ENCODE results near the gene ARHGEF3. TPM values are rescaled to one million over a fixed set of nuclear protein-coding genes. Genes with fewer than 3 reads are reported as not detected.

The ARHGEF3 gene, protein sequence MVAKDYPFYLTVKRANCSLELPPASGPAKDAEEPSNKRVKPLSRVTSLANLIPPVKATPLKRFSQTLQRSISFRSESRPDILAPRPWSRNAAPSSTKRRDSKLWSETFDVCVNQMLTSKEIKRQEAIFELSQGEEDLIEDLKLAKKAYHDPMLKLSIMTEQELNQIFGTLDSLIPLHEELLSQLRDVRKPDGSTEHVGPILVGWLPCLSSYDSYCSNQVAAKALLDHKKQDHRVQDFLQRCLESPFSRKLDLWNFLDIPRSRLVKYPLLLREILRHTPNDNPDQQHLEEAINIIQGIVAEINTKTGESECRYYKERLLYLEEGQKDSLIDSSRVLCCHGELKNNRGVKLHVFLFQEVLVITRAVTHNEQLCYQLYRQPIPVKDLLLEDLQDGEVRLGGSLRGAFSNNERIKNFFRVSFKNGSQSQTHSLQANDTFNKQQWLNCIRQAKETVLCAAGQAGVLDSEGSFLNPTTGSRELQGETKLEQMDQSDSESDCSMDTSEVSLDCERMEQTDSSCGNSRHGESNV
- total RNA-seq (2014; rRNA removed; shearing (Covaris generic); ENCODE audit: low replicate concordance): 0.27 and 0.49 TPM in 2 replicates

DNA sequence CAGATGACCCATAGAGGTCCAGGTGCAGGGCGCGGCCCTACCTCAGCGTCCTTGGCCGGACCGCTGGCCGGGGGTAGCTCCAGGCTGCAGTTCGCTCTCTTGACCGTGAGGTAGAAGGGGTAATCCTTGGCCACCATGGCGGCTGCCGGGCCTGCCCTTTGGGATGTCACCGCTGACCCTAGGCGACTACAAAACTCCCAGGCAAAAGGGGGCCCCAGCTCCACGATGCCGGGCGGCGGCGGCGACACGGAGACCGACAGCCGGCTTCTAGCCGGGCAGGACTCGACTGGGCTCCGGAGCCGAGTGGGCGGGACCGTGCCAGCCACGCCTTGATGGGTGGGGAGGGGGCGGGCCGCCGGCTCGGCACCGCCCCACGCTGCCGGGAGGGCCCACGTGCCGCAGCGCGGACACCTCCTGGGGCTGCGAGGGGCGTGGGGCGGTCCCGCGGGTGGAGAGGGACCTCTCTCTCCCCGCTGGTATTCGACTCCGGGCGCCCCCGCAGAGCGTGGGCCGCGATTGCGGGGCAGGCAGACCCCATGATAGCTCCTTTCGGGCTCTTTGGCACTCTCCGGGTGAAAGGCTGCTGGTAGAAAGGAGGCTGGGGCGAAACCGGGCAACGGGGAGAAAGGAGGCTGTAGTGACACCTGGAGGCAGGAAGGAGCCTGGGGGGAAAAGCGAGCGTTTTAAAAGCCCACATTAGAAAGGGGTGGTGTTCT is at the start of gene ARHGEF3:
Gene ARHGEF3, minus strand, starts transcription at position 288 of the 716 bp plus-strand sequence. Its CDS starts 151 bp downstream, at position 137.
- Histone ChIP-seq H3K27me3 (no peaks in the 10 kb centered on the region), H3K4me3 (peak within 1 kb of the TSS; percentile 53), H3K36me3 (no peaks in the 10 kb centered on the region), H3K9me3 (no peaks in the 10 kb centered on the region)
- peak; percentile 66 for DNase-seq

DNA sequence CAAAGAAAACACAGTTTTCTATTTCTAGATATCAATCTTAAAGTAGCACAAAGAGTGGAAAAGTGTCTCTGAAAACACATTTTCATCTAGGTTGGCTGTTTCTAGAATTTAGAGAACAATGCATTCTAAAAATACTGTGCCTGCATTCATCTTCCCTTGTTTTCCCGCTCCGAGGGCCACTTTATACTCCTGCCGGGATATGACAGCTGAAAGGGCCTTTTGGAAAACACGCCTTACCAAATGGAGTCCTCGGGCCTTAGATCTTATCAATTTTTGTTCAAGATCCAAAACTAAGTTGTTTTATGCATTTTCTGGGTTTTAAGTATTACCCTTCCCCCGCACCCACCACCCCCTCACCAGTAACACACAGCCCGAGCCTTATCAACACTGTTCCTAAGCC is 47.9 kb upstream of the ARHGEF3 start:
- no peak for DNase-seq
- Histone ChIP-seq H3K9me3 (no peaks in the 10 kb centered on the region), H3K36me3 (no peaks in the 10 kb centered on the region), H3K27me3 (no peaks in the 10 kb centered on the region), H3K4me3 (no peak overlapping the region)

DNA sequence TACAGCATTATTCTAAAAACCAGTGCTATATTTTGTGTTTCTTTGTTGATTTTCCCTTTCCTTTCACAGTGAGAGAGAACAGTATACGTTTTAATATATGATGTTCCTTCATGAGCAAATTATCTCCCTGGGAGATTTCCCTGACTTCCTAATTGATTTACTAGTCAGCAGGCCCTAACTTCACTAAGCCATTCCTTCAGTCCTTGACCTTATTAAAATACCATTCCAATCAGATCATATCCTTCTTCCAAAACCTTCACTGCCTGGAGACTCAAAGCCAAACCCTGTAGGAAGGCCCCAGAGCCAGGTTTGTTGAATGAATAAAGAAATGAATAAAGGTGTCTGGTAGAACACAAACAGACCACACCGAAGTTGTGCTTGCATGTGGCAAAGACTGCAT is 43.8 kb upstream of the ARHGEF3 start:
- no peaks in the 10 kb centered on the region for H3K36me3 ChIP-seq
- no peak for DNase-seq

DNA sequence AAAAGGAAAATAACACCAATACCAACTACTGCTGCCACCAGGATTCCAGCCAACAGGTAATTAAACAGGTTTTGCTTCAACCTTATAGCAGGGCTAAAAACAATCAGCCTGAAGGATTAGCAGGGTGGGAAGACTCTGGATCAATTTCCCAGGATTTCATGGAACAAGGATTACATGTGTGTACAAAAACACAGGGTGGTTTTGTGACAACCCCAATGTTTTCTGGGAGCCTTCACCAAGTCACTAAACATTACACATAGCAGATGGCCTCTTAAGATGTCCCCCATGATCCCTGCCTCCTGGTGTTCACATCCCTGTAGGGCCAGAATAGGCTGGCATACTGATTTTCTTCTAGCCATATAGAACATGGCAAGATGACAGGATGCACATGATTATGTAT is 42.8 kb upstream of the ARHGEF3 start:
- Histone ChIP-seq H3K9me3 (no peaks in the 10 kb centered on the region), H3K27me3 (no peaks in the 10 kb centered on the region), H3K36me3 (no peaks in the 10 kb centered on the region), H3K4me3 (no peak overlapping the region)
- no peak for DNase-seq

More for the DNA sequence above, 43.8 kb upstream of the ARHGEF3 start:
- Histone ChIP-seq H3K27me3 (no peaks in the 10 kb centered on the region), H3K9me3 (no peaks in the 10 kb centered on the region), H3K4me3 (no peak overlapping the region)

DNA sequence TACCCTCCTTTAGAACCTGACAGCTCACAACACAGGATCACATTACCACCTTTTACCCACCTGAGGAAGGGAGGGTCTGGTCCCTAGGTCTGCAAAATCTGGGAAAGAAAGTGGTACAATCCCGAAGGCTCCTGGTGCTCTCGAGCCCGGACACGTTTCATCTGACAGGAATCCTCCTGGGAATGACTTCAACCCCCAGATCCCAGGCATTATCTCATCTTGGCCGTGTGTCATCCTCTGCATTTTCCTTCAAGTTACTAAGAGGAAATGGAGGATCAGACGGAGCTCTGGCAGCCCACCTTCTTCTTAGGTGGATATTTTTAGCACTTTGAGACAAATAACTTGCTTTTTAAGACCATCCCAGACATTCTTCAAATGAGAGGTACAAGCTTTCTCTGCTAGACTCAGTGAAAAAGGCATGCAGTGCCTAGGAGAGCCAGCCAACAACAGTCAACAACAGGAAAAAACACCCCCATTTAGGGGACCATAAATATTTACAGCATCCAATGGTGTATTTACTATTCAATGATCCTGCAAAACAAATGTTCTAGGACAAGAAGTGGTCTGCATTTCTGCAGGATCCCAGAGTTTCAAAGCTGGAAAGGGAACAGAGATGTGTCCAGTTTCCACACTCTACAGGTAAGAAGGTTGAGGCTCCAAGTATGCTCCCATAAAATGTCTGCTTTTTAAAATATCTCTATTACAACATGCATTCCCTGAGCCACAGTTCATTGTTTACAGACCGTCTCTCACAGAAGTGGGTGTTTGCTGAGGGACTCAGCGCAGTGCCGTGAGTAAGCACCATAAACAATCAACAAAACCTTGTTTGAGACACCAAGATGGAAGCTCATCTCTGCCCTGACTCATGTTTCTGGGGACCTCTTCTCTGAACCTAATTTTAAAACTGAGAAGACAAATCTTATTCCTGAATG is 38.3 kb upstream of the ARHGEF3 start:
- Histone ChIP-seq H3K36me3 (no peaks in the 10 kb centered on the region), H3K9me3 (no peaks in the 10 kb centered on the region), H3K4me3 (no peak overlapping the region), H3K27me3 (no peaks in the 10 kb centered on the region)
- peak; percentile 68 for DNase-seq

DNA sequence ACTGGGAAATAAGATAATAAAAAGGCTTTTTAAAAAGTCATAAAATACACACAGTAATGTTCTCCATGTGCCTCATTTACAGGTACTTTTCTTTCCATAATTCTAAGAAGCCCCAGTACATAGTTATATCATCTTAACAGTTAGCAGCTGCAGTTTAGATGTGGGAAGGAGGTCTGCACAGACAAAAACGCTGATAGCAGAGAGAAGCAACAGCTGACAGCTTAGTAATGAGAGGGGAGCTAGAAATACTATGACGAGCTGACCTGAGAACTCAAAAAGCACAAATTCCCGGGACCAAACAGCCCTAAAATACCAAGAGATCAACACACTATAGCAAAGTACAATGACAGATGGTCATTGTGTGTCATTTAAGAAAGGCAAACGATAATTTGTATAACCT is 36.7 kb upstream of the ARHGEF3 start:
- H3K4me3 ChIP-seq: no peak overlapping the region
- no peaks in the 10 kb centered on the region for H3K36me3 ChIP-seq
- no peak for DNase-seq
- no peaks in the 10 kb centered on the region for H3K9me3 ChIP-seq
- no peaks in the 10 kb centered on the region for H3K27me3 ChIP-seq

DNA sequence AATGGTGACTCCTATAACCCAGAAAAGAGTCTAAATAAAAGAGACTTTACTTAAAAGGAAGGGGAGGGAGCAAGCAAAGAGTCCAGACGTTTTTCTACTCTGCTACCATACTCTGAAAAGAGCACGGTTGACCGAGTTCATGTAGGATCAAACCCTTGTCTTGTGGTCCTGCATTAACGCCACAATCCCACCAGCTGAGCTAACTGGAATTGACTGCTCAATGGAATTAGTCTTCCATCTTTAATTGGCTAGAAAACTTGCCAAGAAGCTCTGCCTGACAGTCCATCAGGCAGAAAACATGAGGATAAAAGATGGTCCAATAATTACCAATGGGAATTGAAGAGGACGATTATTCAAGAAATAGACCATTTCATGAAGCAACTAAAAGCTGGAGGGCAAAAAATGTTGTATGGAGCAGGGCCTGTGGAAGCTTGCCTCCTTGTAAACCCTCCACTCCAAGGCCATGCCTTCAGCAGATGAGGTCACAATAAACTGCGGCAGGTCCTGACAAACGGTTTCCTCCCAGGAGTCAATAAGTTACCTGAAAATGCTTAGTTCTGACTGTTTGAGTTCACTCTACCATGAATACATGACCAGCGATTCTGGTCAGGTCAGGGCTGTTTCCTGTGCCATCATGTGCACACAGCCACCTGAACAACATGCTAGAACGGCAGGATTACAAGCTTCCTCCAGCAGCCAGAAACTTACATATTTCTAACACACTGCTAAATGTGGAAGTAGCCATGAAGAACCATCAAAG is 35.6 kb upstream of the ARHGEF3 start:
- DNase-seq: no peak
- no peaks in the 10 kb centered on the region for H3K27me3 ChIP-seq

DNA sequence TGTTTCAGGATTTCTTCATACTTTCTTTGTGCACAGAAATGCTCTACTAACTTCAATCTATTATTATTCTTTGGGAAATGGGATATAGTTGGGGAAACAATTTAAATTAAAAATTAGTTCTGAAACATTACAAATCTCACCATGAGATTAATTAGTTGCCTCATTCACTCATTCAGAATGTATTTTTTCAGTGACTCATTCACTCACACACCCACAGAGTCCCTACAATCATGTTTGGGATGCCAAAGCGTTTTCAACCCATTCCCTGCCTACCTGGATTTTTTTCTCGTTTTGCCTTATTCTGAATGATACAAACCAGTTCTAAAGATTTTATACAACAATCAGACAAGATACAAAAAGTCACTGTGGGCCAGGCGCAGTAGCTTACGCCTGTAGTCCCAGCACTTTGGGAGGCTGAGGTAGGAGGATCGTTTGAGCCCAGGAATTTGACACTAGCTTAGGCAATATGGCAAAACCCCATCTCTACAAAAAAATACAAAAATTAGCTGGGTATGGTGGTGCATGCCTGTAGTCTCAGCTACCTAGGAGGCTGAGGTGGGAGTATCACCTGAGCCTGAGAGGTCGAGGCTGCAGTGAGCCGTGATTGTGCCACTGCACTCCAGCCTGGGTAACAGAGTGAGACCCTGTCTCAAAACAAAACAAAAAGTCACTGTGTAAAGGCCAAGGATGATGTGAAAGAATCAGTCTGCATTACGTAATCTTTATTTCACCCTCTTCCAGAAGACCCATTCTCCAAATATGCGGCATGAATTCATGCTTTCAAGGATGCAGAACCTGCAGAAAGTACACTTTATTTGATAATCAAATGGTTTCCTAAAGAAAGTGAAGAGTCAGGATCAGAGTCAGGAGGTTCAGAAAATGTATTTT is 34.8 kb upstream of the ARHGEF3 start:
- Histone ChIP-seq H3K4me3 (no peak overlapping the region), H3K27me3 (no peaks in the 10 kb centered on the region), H3K36me3 (no peaks in the 10 kb centered on the region), H3K9me3 (no peaks in the 10 kb centered on the region)
- no peak for DNase-seq

More for the DNA sequence above, 35.6 kb upstream of the ARHGEF3 start:
- Histone ChIP-seq H3K36me3 (no peaks in the 10 kb centered on the region), H3K4me3 (no peak overlapping the region), H3K9me3 (no peaks in the 10 kb centered on the region)

DNA sequence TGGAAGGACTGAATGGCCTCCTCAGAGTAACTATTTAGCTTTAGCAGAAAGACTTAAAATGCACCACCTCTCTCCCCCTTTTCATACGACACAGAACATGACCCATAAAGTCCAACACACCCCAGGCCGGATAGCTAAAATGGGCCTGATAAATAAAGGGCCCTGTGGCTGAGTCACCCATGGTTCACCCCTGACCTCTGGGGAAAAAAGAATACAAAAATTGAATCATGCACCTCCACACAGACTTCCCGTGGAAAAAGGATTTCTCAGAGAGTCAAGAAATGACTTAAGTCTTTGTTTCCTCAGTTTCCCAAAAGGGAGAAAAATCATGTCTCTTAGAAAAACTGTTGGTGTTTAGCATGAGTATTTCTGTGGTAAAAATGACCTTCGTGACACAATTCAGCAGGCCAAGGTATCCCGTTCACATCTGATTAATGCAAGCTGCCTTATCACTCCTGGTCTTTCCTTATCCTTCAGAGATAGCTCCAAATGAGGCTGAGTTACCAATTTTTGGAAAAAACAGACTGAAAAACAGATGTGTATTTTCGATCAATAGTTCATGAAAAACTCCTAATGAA is 34.0 kb upstream of the ARHGEF3 start:
- no peak for DNase-seq
- Histone ChIP-seq H3K4me3 (no peak overlapping the region), H3K9me3 (no peaks in the 10 kb centered on the region)

DNA sequence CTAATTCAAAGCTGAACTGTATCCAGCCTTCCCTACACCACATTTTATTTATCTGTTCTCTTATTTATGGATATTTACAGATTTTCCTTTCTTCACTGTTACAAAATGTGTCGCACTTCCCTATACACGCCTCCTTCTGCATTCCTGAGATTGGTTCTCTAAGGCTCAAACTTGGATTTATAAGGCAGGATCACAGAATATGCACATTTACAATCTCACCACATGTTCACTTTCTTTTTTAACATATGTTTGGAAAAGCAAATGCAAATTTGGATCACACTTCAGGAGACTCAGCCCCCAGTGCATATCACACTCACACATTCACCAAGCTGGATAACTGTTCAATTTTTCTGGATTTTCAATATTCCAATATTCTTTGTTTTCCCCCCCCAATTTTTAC is 31.8 kb upstream of the ARHGEF3 start:
- H3K4me3 ChIP-seq: no peak overlapping the region
- no peaks in the 10 kb centered on the region for H3K9me3 ChIP-seq
- H3K36me3 ChIP-seq: no peaks in the 10 kb centered on the region
- no peaks in the 10 kb centered on the region for H3K27me3 ChIP-seq
- no peak for DNase-seq

More for the DNA sequence above, 34.0 kb upstream of the ARHGEF3 start:
- H3K36me3 ChIP-seq: no peaks in the 10 kb centered on the region
- no peaks in the 10 kb centered on the region for H3K27me3 ChIP-seq

DNA sequence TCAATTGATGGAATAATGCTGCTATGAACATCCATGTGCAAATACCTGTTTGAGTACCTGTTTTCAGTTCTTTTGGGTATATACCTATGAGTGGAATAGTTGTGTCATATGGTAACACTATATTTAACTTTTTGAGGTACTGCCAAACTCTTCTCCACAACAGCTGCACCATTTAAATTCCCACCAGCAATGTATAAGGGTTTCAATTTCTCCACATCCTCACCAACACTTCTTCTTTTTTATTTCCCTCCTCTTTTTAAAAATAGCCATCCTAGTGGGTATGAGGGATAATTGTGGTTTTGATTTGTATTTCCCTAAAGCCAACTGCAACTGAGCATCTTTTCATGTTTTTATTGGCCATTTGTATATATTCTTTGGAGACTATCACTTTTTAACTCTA is 31.3 kb upstream of the ARHGEF3 start:
- H3K27me3 ChIP-seq: no peaks in the 10 kb centered on the region
- DNase-seq: no peak

DNA sequence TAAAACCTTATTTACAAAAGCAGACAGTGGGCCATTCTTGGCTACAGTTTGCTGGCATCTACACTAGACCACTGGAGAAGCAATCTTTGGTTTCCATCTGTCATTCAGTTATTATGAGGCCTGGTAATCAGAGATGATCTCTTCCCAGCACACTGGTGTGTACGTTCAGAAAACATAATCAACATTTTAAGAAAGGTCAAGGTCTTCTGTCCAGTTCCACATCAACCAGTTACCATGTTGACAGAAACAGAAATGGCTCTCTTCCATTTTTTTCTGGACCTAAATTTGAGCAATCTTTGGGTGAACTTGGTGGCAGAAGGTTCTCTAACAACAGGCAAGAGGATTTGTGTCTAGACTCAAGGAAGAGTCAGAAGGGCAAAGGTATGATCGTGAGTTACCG is 29.8 kb upstream of the ARHGEF3 start:
- Histone ChIP-seq H3K36me3 (no peaks in the 10 kb centered on the region), H3K4me3 (no peak overlapping the region), H3K9me3 (no peaks in the 10 kb centered on the region), H3K27me3 (no peaks in the 10 kb centered on the region)
- DNase-seq: no peak

More for the DNA sequence above, 31.3 kb upstream of the ARHGEF3 start:
- Histone ChIP-seq H3K36me3 (no peaks in the 10 kb centered on the region), H3K9me3 (no peaks in the 10 kb centered on the region), H3K4me3 (no peak overlapping the region)

DNA sequence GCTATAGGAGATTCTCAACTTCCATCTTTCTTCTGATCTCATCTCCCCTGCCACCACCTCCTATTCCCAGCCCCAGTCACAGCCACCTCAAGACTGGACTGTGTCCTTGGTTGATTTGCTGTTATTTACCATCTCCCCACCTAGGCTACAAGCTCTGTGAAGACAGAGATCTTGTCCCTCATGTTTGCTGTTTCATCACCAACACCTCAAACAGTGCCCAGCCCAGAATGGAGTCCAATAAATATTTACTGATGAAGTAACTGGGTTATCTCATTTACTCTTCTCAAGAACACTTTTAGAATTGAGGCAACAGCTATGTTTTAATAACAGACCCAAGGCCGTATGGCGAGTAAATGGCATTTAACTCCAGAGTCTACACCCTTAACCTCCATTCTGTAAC is 29.1 kb upstream of the ARHGEF3 start:
- H3K27me3 ChIP-seq: no peaks in the 10 kb centered on the region
- H3K9me3 ChIP-seq: no peaks in the 10 kb centered on the region
- no peak overlapping the region for H3K4me3 ChIP-seq
- no peaks in the 10 kb centered on the region for H3K36me3 ChIP-seq
- no peak for DNase-seq

DNA sequence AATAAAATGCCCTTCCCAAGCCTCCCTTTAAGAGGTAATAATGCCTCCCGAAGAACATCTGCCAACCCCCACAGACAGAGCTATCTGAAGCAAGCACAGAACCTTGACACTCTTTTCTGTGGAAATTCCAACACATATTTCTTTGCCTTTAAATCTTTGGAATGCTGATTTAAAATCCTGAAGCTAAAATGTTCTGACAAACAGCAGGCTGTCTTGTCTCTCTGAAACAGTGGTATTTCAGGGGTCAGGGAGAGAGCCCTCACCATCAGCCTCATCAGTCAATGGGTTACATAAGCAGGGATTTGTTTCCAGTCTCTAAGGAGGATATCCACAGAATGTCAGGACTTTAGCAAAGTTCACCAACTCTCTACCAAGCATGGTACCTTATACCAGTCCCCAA is 27.8 kb upstream of the ARHGEF3 start:
- Histone ChIP-seq H3K4me3 (no peak overlapping the region), H3K36me3 (no peaks in the 10 kb centered on the region), H3K27me3 (no peaks in the 10 kb centered on the region), H3K9me3 (no peaks in the 10 kb centered on the region)
- no peak for DNase-seq
